Parathyroid adenoma (tissue), 2 donors: ENCODE data around the gene ZNF362.

ENCODE experiments used
- H2AFZ ChIP-seq: fragments of 300-600 bp; sonication (generic); one replicate; pipeline ENCODE4 v1.7.0; 2017; ENCODE audit warnings: antibody characterized with exemption, mild to moderate bottlenecking
- H3K27ac ChIP-seq: fragments of 300-600 bp; sonication (generic); one replicate; pipeline ENCODE4 v1.7.0; 2017
- H3K27me3 ChIP-seq: fragments of 300-600 bp; sonication (generic); one replicate; pipeline ENCODE4 v1.7.0; 2017; ENCODE audit warnings: low read length; ENCODE audit not compliant: control insufficient read depth, insufficient read depth
- H3K36me3 ChIP-seq: fragments of 300-600 bp; sonication (generic); one replicate; pipeline ENCODE4 v1.7.0; 2017; ENCODE audit warnings: low read length; ENCODE audit not compliant: control insufficient read depth, insufficient read depth
- H3K4me1 ChIP-seq: fragments of 300-600 bp; sonication (generic); one replicate; pipeline ENCODE4 v1.7.0; 2017; ENCODE audit warnings: control low read depth
- H3K4me2 ChIP-seq: fragments of 300-600 bp; sonication (generic); one replicate; pipeline ENCODE4 v1.7.0; 2017; ENCODE audit warnings: low read length
- H3K4me3 ChIP-seq: fragments of 300-600 bp; sonication (generic); one replicate; pipeline ENCODE4 v1.7.0; 2017; ENCODE audit warnings: low read depth, low read length
- H3K79me2 ChIP-seq: fragments of 300-600 bp; sonication (generic); one replicate; pipeline ENCODE4 v1.7.0; 2017; ENCODE audit warnings: control low read depth
- H3K9ac ChIP-seq: fragments of 300-600 bp; sonication (generic); one replicate; pipeline ENCODE4 v1.7.0; 2017; ENCODE audit warnings: mild to moderate bottlenecking
- H3K9me3 ChIP-seq: fragments of 300-600 bp; sonication (generic); one replicate; pipeline ENCODE4 v1.7.0; 2017; ENCODE audit warnings: low read length; ENCODE audit not compliant: control insufficient read depth
- CTCF ChIP-seq: fragments of 300-600 bp; sonication (generic); IDR thresholded peaks from one replicate; pipeline ENCODE4 v1.7.0; 2017; ENCODE audit warnings: antibody characterized with exemption, mild to moderate bottlenecking
- donor health status: primary hyperparathyroidism.

Gene ZNF362

GRCh38 chr1:33259879-33260278 lies 3.6 kb downstream of the ZNF362 start:
- H3K4me1 ChIP-seq, result peaks cover 9% of the 10 kb centered on the region

GRCh38 chr1:33260439-33260838 lies 4.1 kb downstream of the ZNF362 start:
- no peaks in the 10 kb centered on the region for H3K27me3 ChIP-seq
- H3K4me2 ChIP-seq, result no peak overlapping the region
- no peak overlapping the region for H3K4me3 ChIP-seq
- no peak overlapping the region for H2AFZ ChIP-seq
- H3K9me3 ChIP-seq, result no peaks in the 10 kb centered on the region
- no peak overlapping the region for H3K27ac ChIP-seq
- H3K4me1 ChIP-seq, result peaks cover 9% of the 10 kb centered on the region
- no peak overlapping the region for H3K9ac ChIP-seq
- peaks cover 42% of the 10 kb centered on the region for H3K79me2 ChIP-seq
- no peaks in the 10 kb centered on the region for H3K36me3 ChIP-seq
- TF ChIP-seq CTCF, result no peak

More at GRCh38 chr1:33259879-33260278, 3.6 kb downstream of the ZNF362 start:
- Histone ChIP-seq H3K4me3 (no peak overlapping the region), H2AFZ (no peak overlapping the region), H3K27me3 (no peaks in the 10 kb centered on the region), H3K9ac (no peak overlapping the region), H3K4me2 (no peak overlapping the region), H3K79me2 (peaks cover 41% of the 10 kb centered on the region), H3K27ac (no peak overlapping the region), H3K36me3 (no peaks in the 10 kb centered on the region), H3K9me3 (no peaks in the 10 kb centered on the region)
- no peak for TF ChIP-seq CTCF

GRCh38 chr1:33261344-33261743 lies 5.1 kb downstream of the ZNF362 start:
- no peak overlapping the region for H3K9ac ChIP-seq
- H3K4me2 ChIP-seq, result peak overlapping the region; percentile 33

DNA sequence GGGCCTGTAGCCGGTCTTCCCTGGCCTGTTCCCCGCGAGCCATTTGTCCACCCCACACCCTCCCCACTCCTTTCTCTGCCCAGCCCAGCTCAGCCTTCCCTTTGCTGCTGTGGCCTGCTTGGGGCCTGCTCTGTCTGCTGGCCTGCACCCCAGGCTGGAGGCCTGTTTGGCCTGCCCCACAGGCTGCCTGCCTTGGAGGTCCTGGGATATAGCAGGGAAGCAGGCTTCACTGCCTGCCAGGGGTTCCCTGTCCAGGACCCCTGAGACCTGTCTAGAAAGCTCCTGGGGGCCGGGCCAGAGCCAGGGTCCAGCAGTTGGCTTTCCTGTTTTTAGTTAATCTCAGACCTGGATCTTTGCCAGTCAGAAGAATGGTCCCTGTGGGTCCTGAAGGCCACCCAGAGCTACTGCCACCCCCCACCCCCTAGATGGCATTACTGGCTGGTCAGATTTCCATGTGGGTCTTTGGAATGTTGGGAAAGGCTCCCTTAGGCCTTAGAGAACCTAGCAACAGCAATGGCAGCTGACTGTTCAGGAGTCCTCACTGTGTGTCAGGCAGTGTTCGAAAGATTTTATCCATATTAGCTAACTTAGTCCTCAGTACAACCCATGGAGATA lies 7.7 kb downstream of the ZNF362 start:
- Histone ChIP-seq H3K4me1 (peaks cover 9% of the 10 kb centered on the region), H3K36me3 (no peaks in the 10 kb centered on the region), H3K79me2 (peaks cover 36% of the 10 kb centered on the region), H3K4me3 (no peak overlapping the region), H2AFZ (no peak overlapping the region), H3K4me2 (no peak overlapping the region), H3K27me3 (no peaks in the 10 kb centered on the region), H3K9me3 (no peaks in the 10 kb centered on the region), H3K27ac (no peak overlapping the region), H3K9ac (no peak overlapping the region)
- no peak for TF ChIP-seq CTCF

More at GRCh38 chr1:33261344-33261743, 5.1 kb downstream of the ZNF362 start:
- no peak for TF ChIP-seq CTCF
- Histone ChIP-seq H3K27me3 (no peaks in the 10 kb centered on the region), H3K9me3 (no peaks in the 10 kb centered on the region), H3K79me2 (peaks cover 49% of the 10 kb centered on the region), H3K4me3 (no peak overlapping the region), H2AFZ (no peak overlapping the region), H3K4me1 (peaks cover 9% of the 10 kb centered on the region), H3K27ac (no peak overlapping the region), H3K36me3 (no peaks in the 10 kb centered on the region)
